B cell (primary cell): ENCODE data around the gene PIK3AP1. TPM values are rescaled to one million over a fixed set of nuclear protein-coding genes. Genes with fewer than 3 reads are reported as not detected.

ENCODE experiments used
- ATAC-seq: fragments of 200-7000 bp; cut with Tn5 transposase; one replicate; pipeline ENCODE4 v1.10.0; 2021; ENCODE audit warnings: low read depth, mild to moderate bottlenecking, moderate number of reproducible peaks, moderate library complexity
- CTCF ChIA-PET: fragments of 350-600 bp; sonication (Branson Sonifier 250); formaldehyde crosslinking; loops from one replicate; lab custom pipeline; 2021; ENCODE audit warnings: antibody characterized with exemption, inconsistent platforms; lab: Charles Lee
- POLR2A ChIA-PET: fragments of 350-600 bp; sonication (Branson Sonifier 250); formaldehyde crosslinking; loops from one replicate; lab custom pipeline; 2021; ENCODE audit warnings: antibody characterized with exemption; lab: Charles Lee
- DNase-seq: peaks from one replicate; pipeline ENCODE4 v3.0.0; 2013
- H2AFZ ChIP-seq: 2 replicates; pipeline ENCODE4 v1.6.1; 2012; ENCODE audit warnings: mild to moderate bottlenecking, low read depth, low read length; ENCODE audit not compliant: insufficient read depth, poor library complexity, severe bottlenecking
- H3K27ac ChIP-seq, 2 donors: 1 replicate in 1 of 2; 2 replicates in 1 of 2; pipeline ENCODE4 v1.5.1; 2012 to 2013; ENCODE audit warnings: low read length in 2 of 2, mild to moderate bottlenecking in 2 of 2, moderate library complexity in 1 of 2
- H3K27me3 ChIP-seq, 4 experiments: fragments of 200-600 bp in 1 of 4; sonication (generic) in 1 of 4; replicated peaks in 1 of 4; 1 replicate in 2 of 4; 2 replicates in 2 of 4; pipeline versions ENCODE4 v1.6.1 to v1.7.0; 2013 to 2016; ENCODE audit warnings: low read length in 3 of 4, mild to moderate bottlenecking in 2 of 4, mixed read lengths in 1 of 4, moderate library complexity in 1 of 4; ENCODE audit not compliant: insufficient read depth in 4 of 4, control insufficient read depth in 3 of 4; ENCODE audit errors: control extremely low read depth in 1 of 4
- H3K36me3 ChIP-seq, 2 experiments: replicated peaks in 1 of 2; 1 replicate in 1 of 2; 2 replicates in 1 of 2; pipeline versions ENCODE4 v1.6.1 to v1.7.1; 2013; ENCODE audit warnings: low read length in 1 of 2; ENCODE audit not compliant: insufficient read depth in 2 of 2, control insufficient read depth in 1 of 2; ENCODE audit errors: control extremely low read depth in 1 of 2, extremely low read depth in 1 of 2
- H3K4me1 ChIP-seq, 2 donors: fragments of 200-600 bp in 1 of 2; sonication (generic) in 1 of 2; 1 replicate in 1 of 2; 2 replicates in 1 of 2; pipeline versions ENCODE4 v1.5.1 to v1.6.1; 2013 to 2017; ENCODE audit warnings: low read length in 2 of 2; ENCODE audit not compliant: control insufficient read depth in 2 of 2, insufficient read depth in 2 of 2
- H3K4me2 ChIP-seq: replicated peaks from 2 replicates; pipeline ENCODE3; 2012; ENCODE audit warnings: mild to moderate bottlenecking, low read depth, low read length; ENCODE audit not compliant: poor library complexity, severe bottlenecking
- H3K4me3 ChIP-seq, 5 experiments: fragments of 200-600 bp in 1 of 5; sonication (generic) in 1 of 5; 1 replicate in 3 of 5; 2 replicates in 2 of 5; pipeline versions ENCODE4 v1.5.1 to v1.7.0; 2011 to 2016; ENCODE audit warnings: low read length in 4 of 5, mild to moderate bottlenecking in 4 of 5, low read depth in 2 of 5, control low read depth in 1 of 5, moderate library complexity in 1 of 5; ENCODE audit not compliant: insufficient read depth in 1 of 5; ENCODE audit errors: control extremely low read depth in 1 of 5, extremely low read depth in 1 of 5
- H3K79me2 ChIP-seq: fragments of 200-600 bp; sonication (generic); one replicate; pipeline ENCODE4 v1.6.0; 2016; ENCODE audit warnings: low read length; ENCODE audit not compliant: control insufficient read depth, insufficient read depth
- H3K9ac ChIP-seq: fragments of 200-600 bp; sonication (generic); 2 replicates; pipeline ENCODE4 v1.6.1; 2017; ENCODE audit warnings: mild to moderate bottlenecking, low read length, moderate library complexity
- H3K9me3 ChIP-seq, 3 donors: one replicate each; pipeline versions ENCODE4 v1.6.1 to v1.7.1; 2013; ENCODE audit warnings: low read length in 2 of 3; ENCODE audit not compliant: control insufficient read depth in 2 of 3, insufficient read depth in 1 of 3; ENCODE audit errors: control extremely low read depth in 1 of 3
- H4K20me1 ChIP-seq: 2 replicates; pipeline ENCODE4 v1.6.0; 2012; ENCODE audit warnings: mild to moderate bottlenecking, low read length; ENCODE audit not compliant: insufficient read depth, control insufficient read depth, poor library complexity, severe bottlenecking
- H3K27ac Mint-ChIP-seq: one replicate; pipeline ENCODE4 v1.8.0; 2021; ENCODE audit warnings: mixed read lengths
- H3K27me3 Mint-ChIP-seq: one replicate; pipeline ENCODE4 v1.8.0; 2021; ENCODE audit warnings: mixed read lengths
- H3K4me1 Mint-ChIP-seq: one replicate; pipeline ENCODE4 v1.8.0; 2021; ENCODE audit warnings: mixed read lengths
- H3K4me3 Mint-ChIP-seq: one replicate; pipeline ENCODE4 v1.8.0; 2021; ENCODE audit warnings: mixed read lengths
- H3K9me3 Mint-ChIP-seq: one replicate; pipeline ENCODE4 v1.8.0; 2022; ENCODE audit warnings: mixed read lengths; ENCODE audit not compliant: insufficient read depth
- EZH2 ChIP-seq: IDR thresholded peaks from 2 replicates; pipeline ENCODE4 v1.6.1; 2012; ENCODE audit warnings: borderline replicate concordance, low read depth, mild to moderate bottlenecking, moderate library complexity, low read length; ENCODE audit not compliant: insufficient read depth, poor library complexity, severe bottlenecking
- WGBS: methylation state at CpG from one replicate; pipeline ENCODE4 v1.1.5; 2013; ENCODE audit warnings: missing lambda C conversion rate; ENCODE audit not compliant: insufficient coverage; 5-methylcytosine and 5-hydroxymethylcytosine counted together
- intact Hi-C: fragments of 100-400 bp; cut with micrococcal nuclease; formaldehyde crosslinking; loops from one replicate; pipeline ENCODE4 v1.10.0; 2022
- polyA plus RNA-seq: library from polyadenylated mRNA; depleted of rRNA; stranded (reverse); fragments of >200 nt; gene quantifications from 2 replicates; pipeline ENCODE4 v1.2.3, GENCODE V29; 2012
- total RNA-seq, 2 donors: library from RNA; stranded (reverse); fragments of 120-200 nt in 1 of 2; gene quantifications; 1 replicate in 1 of 2; 2 replicates in 1 of 2; pipeline versions ENCODE4 v1.2.3 to v1.2.4, GENCODE V29; 2013 to 2022
- TF ChIP-seq, protein P1 (sequence below): fragments of 200-600 bp; IDR thresholded peaks from one replicate; pipeline ENCODE4 v1.8.0; 2022; ENCODE audit warnings: antibody characterized with exemption, mild to moderate bottlenecking

Gene PIK3AP1
- total and polyA plus RNA-seq, 2 donors (not counting 1 experiment from before 2014, with no cell fraction given) = 125 to 130 TPM

DNA sequence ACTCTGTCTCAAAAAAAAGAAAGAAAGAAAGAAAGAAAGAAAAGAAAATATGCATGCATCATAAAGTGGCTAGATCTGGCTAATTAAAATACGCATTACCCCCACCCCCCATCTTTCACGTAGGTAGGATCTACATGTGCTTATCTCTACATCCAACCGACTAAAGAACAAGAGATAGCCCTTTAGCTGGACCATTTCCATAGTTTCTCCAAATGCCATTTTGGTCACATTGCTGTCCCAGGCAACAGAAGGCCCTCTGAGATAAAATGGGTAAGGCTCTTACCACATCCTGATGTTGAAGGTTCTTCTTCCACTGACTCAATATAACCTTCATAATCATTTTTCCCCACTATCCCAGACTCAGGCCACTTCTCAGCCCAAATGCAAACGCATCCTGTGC is 31.5 kb downstream of the PIK3AP1 start:
- Histone ChIP-seq H3K4me1 (peaks cover 86 to 89% of the 10 kb centered on the region in 2 donors), H3K79me2 (peaks cover 100% of the 10 kb centered on the region)
- no peak for DNase-seq

More for the DNA sequence above, 31.5 kb downstream of the PIK3AP1 start:
- no peak for ATAC-seq
- H3K27me3 Mint-ChIP-seq = no peaks in the 10 kb centered on the region
- ChIA-PET POLR2A (no interaction called here), CTCF (interaction anchor here (1.0 to 1.5 kb wide), 2 partner anchors 10 to 48 kb away, joined by 4 to 7 read pairs; no protein-coding TSS in a partner anchor)
- 67% methylated on average over 4 of the region's 4 CpGs for WGBS
- no peak for TF ChIP-seq EZH2
- TF ChIP-seq, protein P1, sequence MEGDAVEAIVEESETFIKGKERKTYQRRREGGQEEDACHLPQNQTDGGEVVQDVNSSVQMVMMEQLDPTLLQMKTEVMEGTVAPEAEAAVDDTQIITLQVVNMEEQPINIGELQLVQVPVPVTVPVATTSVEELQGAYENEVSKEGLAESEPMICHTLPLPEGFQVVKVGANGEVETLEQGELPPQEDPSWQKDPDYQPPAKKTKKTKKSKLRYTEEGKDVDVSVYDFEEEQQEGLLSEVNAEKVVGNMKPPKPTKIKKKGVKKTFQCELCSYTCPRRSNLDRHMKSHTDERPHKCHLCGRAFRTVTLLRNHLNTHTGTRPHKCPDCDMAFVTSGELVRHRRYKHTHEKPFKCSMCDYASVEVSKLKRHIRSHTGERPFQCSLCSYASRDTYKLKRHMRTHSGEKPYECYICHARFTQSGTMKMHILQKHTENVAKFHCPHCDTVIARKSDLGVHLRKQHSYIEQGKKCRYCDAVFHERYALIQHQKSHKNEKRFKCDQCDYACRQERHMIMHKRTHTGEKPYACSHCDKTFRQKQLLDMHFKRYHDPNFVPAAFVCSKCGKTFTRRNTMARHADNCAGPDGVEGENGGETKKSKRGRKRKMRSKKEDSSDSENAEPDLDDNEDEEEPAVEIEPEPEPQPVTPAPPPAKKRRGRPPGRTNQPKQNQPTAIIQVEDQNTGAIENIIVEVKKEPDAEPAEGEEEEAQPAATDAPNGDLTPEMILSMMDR = no peak
- intact Hi-C loops = no loop called here
- peaks cover 89% of the 10 kb centered on the region for H3K4me1 Mint-ChIP-seq
- peak overlapping the region; percentile 47 for H3K4me3 Mint-ChIP-seq
- Histone ChIP-seq H3K9ac (no peak overlapping the region), H4K20me1 (peaks cover 64% of the 10 kb centered on the region), H3K27ac (peak overlapping the region in 1 of 2 donors; percentile 63), H3K4me3 (no peak overlapping the region), H3K27me3 (no peaks in the 10 kb centered on the region), H3K36me3 (peaks cover 10 to 54% of the 10 kb centered on the region in 2 experiments), H3K9me3 (no peaks in the 10 kb centered on the region), H3K4me2 (peak overlapping the region; percentile 22), H2AFZ (no peak overlapping the region)
- peak overlapping the region; percentile 82 for H3K27ac Mint-ChIP-seq
- H3K9me3 Mint-ChIP-seq = no peaks in the 10 kb centered on the region
